PC-3 (cell line): ENCODE data around the gene DUSP28. TPM values are rescaled to one million over a fixed set of nuclear protein-coding genes. Genes with fewer than 3 reads are reported as not detected.
A peak's percentile ranks its signal among the peaks of the same experiment; 100 is the strongest.

Source experiments
- ATAC-seq: fragments of 200-7000 bp; cut with Tn5 transposase; 2 replicates; pipeline ENCODE4 v1.9.1; 2020; ENCODE audit warnings: mild to moderate bottlenecking, moderate library complexity
- BruUV-seq: library from RNA; stranded (reverse); fragments of 400-500 nt; replicated peaks from 2 replicates; lab custom pipeline; 2021; lab: Mats Ljungman, UMichigan
- CTCF ChIA-PET: fragments of 300-600 bp; sonication (Branson Sonifier 250); formaldehyde crosslinking; loops from one replicate; lab custom pipeline; 2022; ENCODE audit warnings: antibody characterized with exemption; lab: Charles Lee
- POLR2A ChIA-PET: fragments of 300-600 bp; sonication (Branson Sonifier 250); formaldehyde crosslinking; loops from one replicate; lab custom pipeline; 2022; ENCODE audit warnings: antibody characterized with exemption; ENCODE audit not compliant: unreplicated experiment; lab: Charles Lee
- DNase-seq: peaks from one replicate; pipeline ENCODE4 v3.0.0-alpha.2; 2015
- H2AFZ ChIP-seq: fragments of 300-600 bp; sonication (generic); 2 replicates; pipeline ENCODE4 v1.6.0; 2016; ENCODE audit warnings: antibody characterized with exemption, low read length
- H3F3A ChIP-seq: fragments of 300-600 bp; sonication (generic); one replicate; pipeline ENCODE4 v1.6.0; 2017; ENCODE audit warnings: antibody characterized with exemption, low read length, control low read depth, mild to moderate bottlenecking; ENCODE audit not compliant: unreplicated experiment
- H3K27ac ChIP-seq: fragments of 300-600 bp; sonication (generic); 2 replicates; pipeline ENCODE4 v1.5.1; 2016; ENCODE audit warnings: mild to moderate bottlenecking, low read length
- H3K27me3 ChIP-seq: fragments of 300-600 bp; sonication (generic); 2 replicates; pipeline ENCODE4 v1.6.1; 2016; ENCODE audit warnings: low read length, mixed read lengths
- H3K36me3 ChIP-seq: fragments of 300-600 bp; sonication (generic); 2 replicates; pipeline ENCODE4 v1.6.1; 2016; ENCODE audit warnings: low read depth, mixed run types, low read length, mixed read lengths
- H3K4me1 ChIP-seq: fragments of 300-600 bp; sonication (generic); 2 replicates; pipeline ENCODE4 v1.5.1; 2016; ENCODE audit warnings: low read length; ENCODE audit not compliant: insufficient read depth
- H3K4me2 ChIP-seq: fragments of 300-600 bp; sonication (generic); 2 replicates; pipeline ENCODE4 v1.6.0; 2016; ENCODE audit warnings: low read length
- H3K4me3 ChIP-seq: fragments of 300-600 bp; sonication (generic); 2 replicates; pipeline ENCODE4 v1.5.1; 2016; ENCODE audit warnings: mild to moderate bottlenecking, low read length, mixed read lengths
- H3K79me2 ChIP-seq: fragments of 300-600 bp; sonication (generic); 2 replicates; pipeline ENCODE4 v1.6.1; 2017; ENCODE audit warnings: low read length, mixed read lengths
- H3K9ac ChIP-seq: fragments of 300-600 bp; sonication (generic); 2 replicates; pipeline ENCODE4 v1.6.0; 2016; ENCODE audit warnings: mild to moderate bottlenecking, low read length
- H3K9me2 ChIP-seq: fragments of 300-600 bp; sonication (generic); replicated peaks from 2 replicates; pipeline ENCODE4 v1.6.1; 2016; ENCODE audit warnings: mixed run types, low read length, mixed read lengths
- H3K9me3 ChIP-seq: fragments of 300-600 bp; sonication (generic); 2 replicates; pipeline ENCODE4 v1.6.1; 2016; ENCODE audit warnings: low read length, mixed read lengths
- H4K20me1 ChIP-seq: fragments of 300-600 bp; sonication (generic); 2 replicates; pipeline ENCODE4 v1.6.1; 2016; ENCODE audit warnings: low read length, mixed read lengths
- EZH2 ChIP-seq: fragments of 300-600 bp; sonication (generic); IDR thresholded peaks from one replicate; pipeline ENCODE4 v1.6.1; 2017; ENCODE audit warnings: antibody characterized with exemption, mild to moderate bottlenecking, low read length; ENCODE audit not compliant: unreplicated experiment
- EZH2phosphoT487 ChIP-seq: fragments of 300-600 bp; sonication (generic); IDR thresholded peaks from 2 replicates; pipeline ENCODE4 v1.6.1; 2018; ENCODE audit warnings: mild to moderate bottlenecking, antibody characterized with exemption, low read length, borderline replicate concordance
- intact Hi-C: fragments of 100-400 bp; cut with micrococcal nuclease; formaldehyde crosslinking; loops from 2 replicates; pipeline ENCODE4 v1.9.0; 2023
- total RNA-seq: library from RNA; depleted of rRNA; stranded (reverse); fragments of >200 nt; gene quantifications from 2 replicates; pipeline ENCODE4 v1.2.3, GENCODE V29; 2014
- TF ChIP-seq, protein P1 (sequence below): fragments of 300-600 bp; sonication (generic); conservative IDR thresholded peaks from 2 replicates; pipeline ENCODE4 v1.5.1; 2017; ENCODE audit warnings: antibody characterized with exemption, low read depth, mild to moderate bottlenecking, low read length

DUSP28 gene
- total RNA-seq, 1 experiment from 2014 or later = 8.3 TPM

DNA sequence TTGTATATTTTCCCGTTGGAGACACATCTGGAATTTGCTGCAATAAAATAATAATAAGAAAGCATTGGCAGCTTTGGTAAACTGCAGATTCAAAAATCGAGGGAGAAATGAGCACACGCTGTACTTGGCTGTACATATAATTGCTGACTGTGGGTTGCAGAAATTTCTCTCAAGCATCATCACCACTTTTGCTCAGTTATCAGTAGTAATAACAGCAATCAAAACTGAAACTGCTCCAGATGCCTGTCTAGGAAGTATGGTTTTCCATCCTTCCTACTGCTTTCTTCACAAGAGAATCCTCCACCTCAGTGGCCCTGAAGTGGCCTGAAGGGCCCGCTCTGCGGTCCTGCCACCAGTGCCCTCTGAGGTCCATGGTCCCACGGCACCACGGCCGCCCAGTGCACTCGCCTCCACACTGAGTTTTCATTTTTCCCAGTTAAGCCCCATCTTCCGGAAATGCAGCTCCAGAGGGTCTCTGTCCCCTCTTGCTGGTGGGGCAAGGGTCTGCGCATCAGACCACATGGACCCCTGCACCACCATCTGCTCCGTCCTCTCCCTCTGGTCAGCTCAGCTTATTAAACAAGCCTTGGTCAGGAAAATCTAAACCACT is 3.9 kb downstream of the DUSP28 start:
- no peak for DNase-seq
- Histone ChIP-seq H3K9me2 (no peaks in the 10 kb centered on the region), H3K4me1 (peaks cover 58% of the 10 kb centered on the region), H4K20me1 (no peaks in the 10 kb centered on the region), H3K79me2 (peaks cover 22% of the 10 kb centered on the region), H3K36me3 (no peaks in the 10 kb centered on the region; the same call in 1 of the 2 replicates), H3K4me2 (no peak overlapping the region), H2AFZ (no peak overlapping the region), H3K9me3 (no peaks in the 10 kb centered on the region), H3K27me3 (no peaks in the 10 kb centered on the region), H3F3A (peaks cover 4% of the 10 kb centered on the region), H3K27ac (peak overlapping the region; percentile 31; the same call in 1 of the 2 replicates), H3K4me3 (no peak overlapping the region), H3K9ac (no peak overlapping the region)
- POLR2A ChIA-PET = no interaction called here
- ATAC-seq = no peak
- TF ChIP-seq, protein P1, sequence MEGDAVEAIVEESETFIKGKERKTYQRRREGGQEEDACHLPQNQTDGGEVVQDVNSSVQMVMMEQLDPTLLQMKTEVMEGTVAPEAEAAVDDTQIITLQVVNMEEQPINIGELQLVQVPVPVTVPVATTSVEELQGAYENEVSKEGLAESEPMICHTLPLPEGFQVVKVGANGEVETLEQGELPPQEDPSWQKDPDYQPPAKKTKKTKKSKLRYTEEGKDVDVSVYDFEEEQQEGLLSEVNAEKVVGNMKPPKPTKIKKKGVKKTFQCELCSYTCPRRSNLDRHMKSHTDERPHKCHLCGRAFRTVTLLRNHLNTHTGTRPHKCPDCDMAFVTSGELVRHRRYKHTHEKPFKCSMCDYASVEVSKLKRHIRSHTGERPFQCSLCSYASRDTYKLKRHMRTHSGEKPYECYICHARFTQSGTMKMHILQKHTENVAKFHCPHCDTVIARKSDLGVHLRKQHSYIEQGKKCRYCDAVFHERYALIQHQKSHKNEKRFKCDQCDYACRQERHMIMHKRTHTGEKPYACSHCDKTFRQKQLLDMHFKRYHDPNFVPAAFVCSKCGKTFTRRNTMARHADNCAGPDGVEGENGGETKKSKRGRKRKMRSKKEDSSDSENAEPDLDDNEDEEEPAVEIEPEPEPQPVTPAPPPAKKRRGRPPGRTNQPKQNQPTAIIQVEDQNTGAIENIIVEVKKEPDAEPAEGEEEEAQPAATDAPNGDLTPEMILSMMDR = no peak
- TF ChIP-seq EZH2 (no peak), EZH2phosphoT487 (no peak)
- no TSS peak for BruUV-seq
- CTCF ChIA-PET = no interaction called here
- intact Hi-C loops = no loop called here

DNA sequence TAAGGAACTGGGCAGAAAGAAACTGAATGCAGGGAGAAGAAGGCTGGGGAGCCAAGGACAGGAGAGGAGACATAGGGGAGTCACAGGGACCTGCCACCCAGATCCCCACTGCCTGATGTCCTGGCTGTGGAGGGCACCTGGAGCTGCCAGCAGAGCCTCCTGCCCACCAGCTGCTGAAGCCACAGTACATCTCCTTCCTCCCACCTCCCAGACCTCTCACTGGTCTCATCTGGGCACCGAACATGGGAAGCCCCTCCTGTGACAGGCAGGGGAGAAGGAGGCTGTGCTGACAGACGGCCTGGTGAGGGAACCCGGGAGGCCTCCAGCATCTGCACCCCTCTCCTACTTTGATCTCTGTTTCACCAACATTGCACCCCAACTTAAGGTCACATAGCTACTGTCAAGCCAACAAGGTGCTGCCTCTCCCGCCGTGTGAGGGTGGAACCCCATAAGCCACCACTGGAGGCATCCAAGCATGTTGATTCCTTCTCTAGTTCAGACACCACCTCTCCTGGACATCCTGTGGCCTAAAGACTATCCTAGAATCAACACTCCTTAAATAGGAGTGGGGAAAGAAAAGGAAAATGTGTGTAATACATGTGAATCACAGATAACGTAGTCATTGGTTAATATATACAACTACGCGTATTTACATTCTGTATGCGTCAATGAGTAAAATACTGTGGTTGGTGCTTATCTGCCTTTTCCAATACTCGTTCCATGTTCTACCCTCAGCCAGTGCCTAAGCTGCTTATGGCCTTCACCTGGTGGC is 4.6 kb downstream of the DUSP28 start:
- H4K20me1 ChIP-seq = no peaks in the 10 kb centered on the region
- no peak overlapping the region for H2AFZ ChIP-seq
- no peak for ATAC-seq
- intact Hi-C loops = no loop called here
- CTCF ChIA-PET = interaction anchor here (1.9 kb wide), 1 partner anchor 16 kb away, joined by 31 read pairs; no protein-coding TSS in a partner anchor
- H3K9ac ChIP-seq = peak overlapping the region; percentile 34; the same call in 1 of the 2 replicates
- BruUV-seq = no TSS peak
- no peaks in the 10 kb centered on the region for H3K9me2 ChIP-seq
- peak overlapping the region; percentile 92 for H3K27ac ChIP-seq
- TF ChIP-seq EZH2 = no peak
- TF ChIP-seq EZH2phosphoT487 = no peak
- TF ChIP-seq, protein P1 = no peak; the same call in 1 of the 2 replicates
- POLR2A ChIA-PET = interaction anchor here (1.1 to 1.9 kb wide), 2 partner anchors 15 to 29 kb away, joined by 3 to 8 read pairs; no protein-coding TSS in a partner anchor
- H3K36me3 ChIP-seq = no peaks in the 10 kb centered on the region; the same call in 1 of the 2 replicates
- H3K79me2 ChIP-seq = peaks cover 22% of the 10 kb centered on the region
- peak; percentile 31 for DNase-seq
- no peak overlapping the region for H3K4me3 ChIP-seq
- H3K9me3 ChIP-seq = no peaks in the 10 kb centered on the region
- H3K4me1 ChIP-seq = peaks cover 58% of the 10 kb centered on the region
- H3K27me3 ChIP-seq = no peaks in the 10 kb centered on the region
- peak overlapping the region; percentile 92 for H3K4me2 ChIP-seq
- H3F3A ChIP-seq = peaks cover 4% of the 10 kb centered on the region
